HEK293 (cell line): ENCODE results near the gene WDR7.

ENCODE experiments used
- KLF9 ChIP-seq: fragments of 450-650 bp; formaldehyde crosslinking; IDR thresholded peaks from 2 replicates; pipeline ENCODE4 v1.5.1; 2016; ENCODE audit warnings: missing biosample characterization, missing genetic modification characterization, low read depth
- YY1 ChIP-seq: fragments of 450-650 bp; formaldehyde crosslinking; IDR thresholded peaks from 2 replicates; pipeline ENCODE4 v1.5.1; 2018; ENCODE audit warnings: missing biosample characterization, missing genetic modification characterization
- ZBTB1 ChIP-seq: fragments of 450-650 bp; formaldehyde crosslinking; IDR thresholded peaks from 2 replicates; pipeline ENCODE4 v1.5.1; 2016; ENCODE audit warnings: missing biosample characterization, missing genetic modification characterization
- ZFP3 ChIP-seq: fragments of 450-650 bp; formaldehyde crosslinking; IDR thresholded peaks from 2 replicates; pipeline ENCODE4 v1.5.1; 2016; ENCODE audit warnings: low read depth, missing biosample characterization, missing genetic modification characterization
- ZNF157 ChIP-seq: fragments of 450-650 bp; formaldehyde crosslinking; IDR thresholded peaks from 2 replicates; pipeline ENCODE4 v1.5.1; 2016; ENCODE audit warnings: missing biosample characterization, missing genetic modification characterization
- ZNF274 ChIP-seq, 2 experiments: fragments of 200-500 bp in 1 of 2; fragments of 450-650 bp in 1 of 2; sonication (Bioruptor generic) in 1 of 2; formaldehyde crosslinking in 1 of 2; IDR thresholded peaks; 2 replicates each; pipeline versions ENCODE4 v1.5.1 to v1.6.1; 2014 to 2016; ENCODE audit warnings: borderline replicate concordance in 1 of 2, inconsistent platforms in 1 of 2, low read length in 1 of 2, missing biosample characterization in 1 of 2, missing genetic modification characterization in 1 of 2
- ZNF37A ChIP-seq: fragments of 450-650 bp; IDR thresholded peaks from 2 replicates; pipeline ENCODE4 v1.5.1; 2018; ENCODE audit warnings: missing biosample characterization, missing genetic modification characterization
- ZNF416 ChIP-seq: fragments of 450-650 bp; formaldehyde crosslinking; IDR thresholded peaks from 2 replicates; pipeline ENCODE4 v1.5.1; 2016; ENCODE audit warnings: missing biosample characterization, missing genetic modification characterization
- ZSCAN18 ChIP-seq: fragments of 450-650 bp; formaldehyde crosslinking; IDR thresholded peaks from 2 replicates; pipeline ENCODE4 v1.5.1; 2016; ENCODE audit warnings: missing biosample characterization, missing genetic modification characterization
- TF ChIP-seq, protein P1 (sequence below): fragments of 450-650 bp; formaldehyde crosslinking; IDR thresholded peaks from 2 replicates; pipeline ENCODE4 v1.5.1; 2016; ENCODE audit warnings: missing biosample characterization, missing genetic modification characterization
- TF ChIP-seq, protein P2 (sequence below): fragments of 450-650 bp; formaldehyde crosslinking; IDR thresholded peaks from 2 replicates; pipeline ENCODE4 v1.5.1; 2016; ENCODE audit warnings: missing biosample characterization, missing genetic modification characterization

- TF ChIP-seq, protein P1, sequence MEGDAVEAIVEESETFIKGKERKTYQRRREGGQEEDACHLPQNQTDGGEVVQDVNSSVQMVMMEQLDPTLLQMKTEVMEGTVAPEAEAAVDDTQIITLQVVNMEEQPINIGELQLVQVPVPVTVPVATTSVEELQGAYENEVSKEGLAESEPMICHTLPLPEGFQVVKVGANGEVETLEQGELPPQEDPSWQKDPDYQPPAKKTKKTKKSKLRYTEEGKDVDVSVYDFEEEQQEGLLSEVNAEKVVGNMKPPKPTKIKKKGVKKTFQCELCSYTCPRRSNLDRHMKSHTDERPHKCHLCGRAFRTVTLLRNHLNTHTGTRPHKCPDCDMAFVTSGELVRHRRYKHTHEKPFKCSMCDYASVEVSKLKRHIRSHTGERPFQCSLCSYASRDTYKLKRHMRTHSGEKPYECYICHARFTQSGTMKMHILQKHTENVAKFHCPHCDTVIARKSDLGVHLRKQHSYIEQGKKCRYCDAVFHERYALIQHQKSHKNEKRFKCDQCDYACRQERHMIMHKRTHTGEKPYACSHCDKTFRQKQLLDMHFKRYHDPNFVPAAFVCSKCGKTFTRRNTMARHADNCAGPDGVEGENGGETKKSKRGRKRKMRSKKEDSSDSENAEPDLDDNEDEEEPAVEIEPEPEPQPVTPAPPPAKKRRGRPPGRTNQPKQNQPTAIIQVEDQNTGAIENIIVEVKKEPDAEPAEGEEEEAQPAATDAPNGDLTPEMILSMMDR = no peak
- no peak for TF ChIP-seq YY1 (tag by site-specific recombination)
- TF ChIP-seq ZSCAN18 (tag by site-specific recombination) = no peak
- no peak for TF ChIP-seq ZNF37A (tag by site-specific recombination)
- no peak for TF ChIP-seq ZFP3 (tag by site-specific recombination)
- no peak for TF ChIP-seq KLF9
- TF ChIP-seq ZNF157 (tag by site-specific recombination) = no peak
- TF ChIP-seq, protein P2, sequence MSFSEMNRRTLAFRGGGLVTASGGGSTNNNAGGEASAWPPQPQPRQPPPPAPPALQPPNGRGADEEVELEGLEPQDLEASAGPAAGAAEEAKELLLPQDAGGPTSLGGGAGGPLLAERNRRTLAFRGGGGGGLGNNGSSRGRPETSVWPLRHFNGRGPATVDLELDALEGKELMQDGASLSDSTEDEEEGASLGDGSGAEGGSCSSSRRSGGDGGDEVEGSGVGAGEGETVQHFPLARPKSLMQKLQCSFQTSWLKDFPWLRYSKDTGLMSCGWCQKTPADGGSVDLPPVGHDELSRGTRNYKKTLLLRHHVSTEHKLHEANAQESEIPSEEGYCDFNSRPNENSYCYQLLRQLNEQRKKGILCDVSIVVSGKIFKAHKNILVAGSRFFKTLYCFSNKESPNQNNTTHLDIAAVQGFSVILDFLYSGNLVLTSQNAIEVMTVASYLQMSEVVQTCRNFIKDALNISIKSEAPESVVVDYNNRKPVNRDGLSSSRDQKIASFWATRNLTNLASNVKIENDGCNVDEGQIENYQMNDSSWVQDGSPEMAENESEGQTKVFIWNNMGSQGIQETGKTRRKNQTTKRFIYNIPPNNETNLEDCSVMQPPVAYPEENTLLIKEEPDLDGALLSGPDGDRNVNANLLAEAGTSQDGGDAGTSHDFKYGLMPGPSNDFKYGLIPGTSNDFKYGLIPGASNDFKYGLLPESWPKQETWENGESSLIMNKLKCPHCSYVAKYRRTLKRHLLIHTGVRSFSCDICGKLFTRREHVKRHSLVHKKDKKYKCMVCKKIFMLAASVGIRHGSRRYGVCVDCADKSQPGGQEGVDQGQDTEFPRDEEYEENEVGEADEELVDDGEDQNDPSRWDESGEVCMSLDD = no peak
- TF ChIP-seq ZBTB1 (tag by site-specific recombination) = no peak
- no peak for TF ChIP-seq ZNF416 (tag by site-specific recombination)
- TF ChIP-seq ZNF274 (IDR thresholded peaks at IDR 0.05; ENCODE audit: low read length) = no peak
- TF ChIP-seq ZNF274 (tag by site-specific recombination; IDR thresholded peaks at IDR 0.05; ENCODE audit: borderline replicate concordance) = no peak
Measured at GRCh38 chr18:56659111-56659510, 8.0 kb downstream of the WDR7 start.
